Activated CD8-positive, alpha-beta memory T cell treated with anti-CD3 and anti-CD28 coated beads for 36 hours (primary cell): ENCODE results near the gene CFAP161. TPM values are rescaled to one million over a fixed set of nuclear protein-coding genes. Genes with fewer than 3 reads are reported as not detected.
"Not testable (repeated sequence)": the region's sequence is repeated elsewhere in the genome, so short reads cannot be mapped to it uniquely, and the experiment has no call there.

Experiments used
- CTCF ChIA-PET: fragments of 350-600 bp; sonication (Branson Sonifier 250); formaldehyde crosslinking; loops from one replicate; lab custom pipeline; 2021; ENCODE audit warnings: antibody characterized with exemption; lab: Charles Lee
- POLR2A ChIA-PET: fragments of 350-600 bp; sonication (Branson Sonifier 250); formaldehyde crosslinking; loops from one replicate; lab custom pipeline; 2021; ENCODE audit warnings: antibody characterized with exemption; lab: Charles Lee
- total RNA-seq, 2 experiments: library from RNA; stranded (reverse); gene quantifications; one replicate each; pipeline ENCODE4 v1.2.3, GENCODE V29; 2021

The CFAP161 gene
- total RNA-seq, 2 experiments from 2014 or later: not detected

DNA sequence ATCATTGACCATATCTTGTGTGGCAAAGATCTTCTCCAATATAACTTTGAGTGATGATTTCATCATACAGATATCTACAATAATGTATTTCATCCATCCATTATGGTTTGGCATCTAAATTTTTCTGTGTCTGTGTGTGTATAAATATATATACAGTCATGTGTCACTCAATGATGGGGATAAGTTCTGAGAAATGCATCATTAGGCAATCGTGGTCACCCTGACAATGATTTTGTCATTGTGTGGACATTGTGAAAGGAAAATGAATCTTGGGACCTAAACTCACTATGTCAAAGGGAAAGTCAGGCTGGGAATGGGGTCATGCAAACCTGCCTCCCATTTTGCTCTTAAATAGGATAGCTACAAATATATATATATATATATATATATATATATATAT, 12.4 kb downstream of the CFAP161 start:
- ChIA-PET POLR2A (no interaction called here), CTCF (interaction anchor here (1.4 kb wide), 1 partner anchor 120 kb away, joined by 5 read pairs; no protein-coding TSS in a partner anchor)

DNA sequence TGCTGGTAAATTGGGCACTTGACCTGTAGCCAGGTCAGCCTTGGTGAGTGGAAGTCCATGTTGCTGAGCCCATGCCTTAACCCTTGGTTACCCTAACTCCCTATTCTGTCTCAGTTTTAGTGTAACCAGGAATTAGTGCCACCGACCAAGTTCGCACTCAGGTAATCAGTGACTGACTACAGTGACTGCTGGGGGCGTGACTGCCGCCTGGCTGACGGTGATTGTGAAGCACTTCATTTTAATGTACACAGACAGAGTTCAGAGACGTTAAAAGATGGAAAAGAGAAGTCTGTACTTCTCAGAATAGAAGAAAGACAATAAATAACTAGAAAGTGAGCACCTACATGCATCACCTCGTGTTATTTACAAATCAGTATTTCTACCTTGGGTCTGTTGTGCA, 17.3 kb downstream of the CFAP161 start:
- CTCF ChIA-PET: interaction anchor here (2.7 kb wide), 1 partner anchor 115 kb away, joined by 7 read pairs; no protein-coding TSS in a partner anchor
- POLR2A ChIA-PET: no interaction called here

DNA sequence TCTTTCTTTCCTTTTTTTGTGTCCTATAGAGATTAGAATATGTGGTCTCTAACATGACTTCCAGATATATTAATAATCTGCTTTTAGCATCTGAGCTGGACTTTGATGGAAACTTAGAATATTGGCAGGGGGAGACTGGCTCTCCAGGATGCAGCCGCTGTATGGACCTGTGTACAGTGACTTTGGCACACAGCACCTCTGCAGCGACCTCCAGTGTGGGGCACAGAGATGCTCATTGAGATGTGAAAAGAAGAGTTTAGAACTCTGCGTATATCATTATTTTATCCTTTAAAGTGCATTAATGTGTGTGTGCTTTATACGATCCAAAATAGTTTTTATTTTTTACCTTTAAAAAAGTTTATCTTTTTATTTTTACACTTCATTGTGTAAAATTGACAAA, 18.3 kb downstream of the CFAP161 start:
- POLR2A ChIA-PET: no interaction called here

DNA sequence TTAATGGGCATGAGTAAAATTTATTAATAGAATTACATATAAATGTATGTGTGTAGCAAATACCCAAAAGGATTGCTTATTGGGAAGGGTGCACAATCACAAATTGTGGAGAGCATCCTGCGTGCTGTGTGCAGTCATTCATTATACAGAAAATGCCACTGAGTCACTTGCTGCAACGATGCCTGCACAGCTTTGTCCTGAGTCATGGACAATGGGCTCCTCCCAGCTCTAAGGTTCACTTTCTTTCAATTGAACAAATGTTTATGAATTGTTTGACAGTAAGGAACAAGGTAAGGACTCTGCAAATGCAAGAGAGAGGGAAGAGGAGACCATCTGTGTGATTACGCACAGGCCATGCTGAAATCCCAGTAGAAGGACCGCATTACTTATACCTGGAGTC, 18.7 kb downstream of the CFAP161 start:
- POLR2A ChIA-PET: no interaction called here

More for the DNA sequence above, 18.3 kb downstream of the CFAP161 start:
- CTCF ChIA-PET: interaction anchor here (2.7 kb wide), 1 partner anchor 114 kb away, joined by 7 read pairs; no protein-coding TSS in a partner anchor

DNA sequence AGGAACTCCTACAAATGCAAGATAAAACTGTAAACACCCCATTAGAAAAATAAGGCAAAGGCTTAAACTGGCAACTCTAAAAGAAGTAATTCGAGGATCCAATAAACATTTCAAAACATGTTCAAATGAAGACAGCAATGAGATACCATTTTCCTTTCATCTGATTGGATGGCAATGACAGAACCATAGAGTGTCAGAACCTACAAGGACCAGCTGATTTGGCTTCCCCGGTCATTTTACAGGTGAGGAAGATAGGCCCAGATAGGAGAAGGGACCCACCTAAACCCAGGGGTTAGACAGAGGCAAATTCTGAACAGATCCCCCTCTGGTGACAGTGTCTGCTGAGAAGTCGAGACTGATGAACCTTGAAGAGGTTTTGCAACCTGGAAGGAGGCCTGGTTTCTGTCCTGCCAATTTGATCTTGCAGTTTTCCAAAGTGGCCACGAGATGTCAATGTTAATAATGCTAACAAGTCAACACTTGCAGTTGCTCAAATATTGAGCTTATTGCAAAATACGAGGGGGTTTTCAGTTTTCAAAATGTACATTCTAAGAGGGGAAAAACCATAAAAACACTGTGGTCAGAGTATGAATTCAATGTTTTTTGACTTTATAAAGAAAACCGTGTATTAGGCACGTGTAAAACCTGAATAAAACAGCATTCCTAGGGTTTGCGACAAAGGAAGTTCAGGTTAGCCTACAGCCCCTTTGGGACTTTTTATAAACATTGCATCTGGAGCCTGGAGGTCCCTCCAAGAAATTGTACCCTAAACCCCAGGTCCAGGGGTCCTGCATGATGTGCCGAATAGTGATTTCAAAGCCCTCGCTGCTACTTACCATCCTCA, 21.5 kb downstream of the CFAP161 start:
- CTCF ChIA-PET: interaction anchor here (0.6 to 2.3 kb wide), 4 partner anchors 10 to 120 kb away, joined by 3 to 29 read pairs (median 4); no protein-coding TSS in a partner anchor
- POLR2A ChIA-PET: no interaction called here

More for the DNA sequence above, 18.7 kb downstream of the CFAP161 start:
- CTCF ChIA-PET: interaction anchor here (2.7 kb wide), 1 partner anchor 113 kb away, joined by 7 read pairs; no protein-coding TSS in a partner anchor

DNA sequence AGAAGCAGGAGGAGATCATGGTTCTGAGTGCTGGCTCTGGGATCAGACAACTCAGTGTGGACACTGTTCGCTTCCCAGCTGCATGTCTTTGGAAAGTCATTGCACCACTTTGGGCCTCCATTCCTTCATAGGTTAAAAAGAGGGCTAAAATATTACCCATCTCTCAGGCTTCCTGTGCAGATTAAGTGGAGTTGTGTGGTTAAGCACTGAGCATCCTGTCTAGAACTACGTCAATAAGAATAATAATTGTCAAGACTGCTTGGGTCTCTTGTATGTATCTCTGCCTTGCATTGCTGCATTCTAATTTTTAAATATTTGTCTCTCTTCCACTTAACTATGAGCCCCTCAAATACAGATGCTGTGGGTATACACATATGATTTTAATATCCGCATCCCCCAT, 22.3 kb downstream of the CFAP161 start:
- ChIA-PET POLR2A (no interaction called here), CTCF (interaction anchor here (0.6 to 2.3 kb wide), 3 partner anchors 107 to 119 kb away, joined by 3 to 29 read pairs (median 3); no protein-coding TSS in a partner anchor)

DNA sequence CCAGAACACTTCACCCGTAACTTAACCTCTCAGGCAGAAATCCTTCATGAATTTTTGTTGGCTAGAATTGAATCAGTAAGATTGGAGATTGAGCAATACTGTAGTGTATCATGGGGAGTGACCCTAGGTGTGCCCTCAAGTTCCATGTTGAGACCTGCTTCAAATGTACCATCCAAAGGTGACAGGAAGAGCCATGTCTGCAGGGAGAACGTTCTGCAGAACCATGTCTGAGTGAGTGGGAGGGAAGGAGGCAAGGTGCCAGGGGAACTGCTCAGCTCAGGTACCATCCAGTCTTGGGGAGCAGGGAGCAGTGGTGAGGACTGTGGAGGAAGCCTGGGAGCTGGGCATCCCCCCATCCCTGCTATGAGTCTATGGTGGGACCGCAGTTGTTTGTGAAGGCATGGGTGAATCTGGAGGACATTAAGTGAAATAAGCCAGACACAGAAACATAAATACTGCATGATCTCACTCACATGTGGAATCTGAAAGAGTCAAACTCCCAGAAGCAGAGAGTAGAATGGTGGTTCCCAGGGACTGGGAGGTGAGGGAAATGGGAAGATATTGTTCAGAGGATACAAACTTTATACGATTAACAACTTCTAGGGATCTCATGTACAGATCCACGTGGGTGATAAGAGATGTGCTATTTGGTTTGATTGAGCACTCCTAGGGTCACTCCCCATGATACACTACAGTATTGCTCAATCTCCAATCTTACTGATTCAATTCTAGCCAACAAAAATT, 23.3 kb downstream of the CFAP161 start:
- POLR2A ChIA-PET: no interaction called here
- CTCF ChIA-PET: interaction anchor here (1.7 kb wide), 1 partner anchor 108 kb away, joined by 6 read pairs; no protein-coding TSS in a partner anchor

DNA sequence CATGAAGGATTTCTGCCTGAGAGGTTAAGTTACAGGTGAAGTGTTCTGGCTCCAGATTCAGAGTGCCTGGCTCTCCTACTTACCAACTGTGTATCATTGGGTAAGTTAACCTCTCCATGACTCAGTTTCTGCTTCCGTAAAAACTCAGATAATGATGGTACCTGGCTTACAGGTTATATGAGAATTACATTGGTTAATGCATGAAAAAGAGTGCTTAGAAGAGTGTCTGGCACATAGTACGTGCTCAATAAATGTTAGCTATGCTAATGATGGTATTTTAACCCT, 23.8 kb downstream of the CFAP161 start:
- ChIA-PET POLR2A (no interaction called here), CTCF (interaction anchor here (1.7 kb wide), 1 partner anchor 108 kb away, joined by 6 read pairs; no protein-coding TSS in a partner anchor)

DNA sequence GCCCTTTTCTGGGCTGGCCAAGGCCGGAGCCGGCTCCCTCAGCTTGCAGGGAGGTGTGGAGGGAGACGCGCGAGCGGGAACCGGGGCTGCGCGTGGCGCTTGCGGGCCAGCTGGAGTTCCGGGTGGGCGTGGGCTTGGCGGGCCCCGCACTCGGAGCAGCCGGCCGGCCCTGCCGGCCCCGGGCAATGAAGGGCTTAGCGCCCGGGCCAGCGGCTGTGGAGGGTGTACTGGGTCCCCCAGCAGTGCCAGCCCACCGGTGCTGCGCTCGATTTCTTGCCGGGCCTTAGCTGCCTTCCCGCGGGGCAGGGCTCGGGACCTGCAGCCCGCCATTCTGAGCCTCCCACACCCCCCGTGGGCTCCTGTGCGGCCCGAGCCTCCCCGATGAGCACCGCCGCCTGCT, 24.5 kb downstream of the CFAP161 start:
- POLR2A ChIA-PET: not testable (repeated sequence)
- CTCF ChIA-PET: interaction anchor here (1.2 to 1.7 kb wide), 2 partner anchors 107 to 108 kb away, joined by 3 to 6 read pairs; no protein-coding TSS in a partner anchor

DNA sequence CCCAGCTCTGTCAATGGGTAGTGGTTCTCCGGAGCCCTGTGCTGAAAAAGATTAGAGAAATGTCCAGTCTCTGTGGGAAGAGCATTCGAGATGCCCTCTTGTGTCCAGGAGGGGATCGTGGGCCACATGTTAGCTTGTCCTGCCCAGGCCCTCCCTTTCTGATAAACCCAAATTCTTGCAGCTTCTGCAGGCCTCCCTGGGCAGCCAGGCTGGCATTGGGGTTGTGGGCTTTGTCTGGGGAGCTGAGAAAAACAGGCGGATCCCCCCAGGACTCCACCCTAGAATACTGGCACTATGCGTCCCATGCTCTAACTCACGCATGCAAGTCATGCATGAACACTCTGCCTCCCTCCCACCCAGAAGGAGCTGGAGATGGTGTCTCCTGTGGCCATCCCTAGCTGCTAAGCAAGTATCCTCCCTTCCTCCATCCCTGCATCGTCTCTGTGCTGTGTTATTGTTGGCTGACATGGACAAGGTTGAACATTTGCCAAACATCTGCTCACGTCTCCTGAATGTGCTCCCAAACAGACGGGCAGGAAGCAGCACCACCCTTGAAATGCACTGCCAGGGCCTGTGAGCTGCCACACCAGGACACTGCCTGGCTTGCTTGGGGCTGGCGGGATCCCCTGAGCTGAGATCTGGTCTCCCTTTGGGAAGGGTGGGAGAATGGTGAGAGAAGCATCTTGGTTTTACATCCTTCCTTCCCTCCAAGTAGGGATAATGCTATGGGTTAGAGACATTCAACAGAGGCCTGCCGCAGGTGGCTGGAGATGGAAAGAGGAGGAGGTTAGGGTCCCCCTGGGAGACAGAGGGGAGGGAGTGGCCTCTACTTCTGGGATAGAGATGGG, 26.5 kb downstream of the CFAP161 start:
- POLR2A ChIA-PET: no interaction called here
- CTCF ChIA-PET: interaction anchor here (2.1 kb wide), 1 partner anchor 105 kb away, joined by 6 read pairs; no protein-coding TSS in a partner anchor

DNA sequence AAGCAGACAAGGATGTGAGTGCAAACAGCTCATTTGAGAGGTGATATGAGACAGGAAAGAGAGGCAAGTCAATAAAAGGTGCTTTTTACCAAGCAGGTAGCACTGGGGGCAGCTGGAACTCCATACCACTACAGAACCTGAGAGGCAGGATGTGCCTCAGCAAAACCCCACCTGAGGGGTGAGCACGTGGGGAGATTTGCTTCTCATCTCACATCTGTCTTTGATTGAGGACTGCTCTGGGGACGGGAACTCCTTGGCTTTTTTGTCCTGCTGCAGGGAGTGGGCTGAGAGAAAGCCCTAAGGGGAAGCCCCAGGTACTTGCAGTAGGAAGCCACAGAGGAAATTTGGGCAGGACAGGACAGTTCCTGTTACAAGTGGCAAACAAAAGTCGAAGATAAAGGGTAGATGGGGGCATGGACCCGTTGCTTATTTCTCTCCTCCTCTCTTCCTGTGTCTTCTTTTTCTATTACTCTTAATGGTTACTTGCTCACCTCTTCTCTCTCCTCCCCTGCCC, 27.1 kb downstream of the CFAP161 start:
- POLR2A ChIA-PET: no interaction called here
- CTCF ChIA-PET: interaction anchor here (2.1 kb wide), 1 partner anchor 105 kb away, joined by 6 read pairs; no protein-coding TSS in a partner anchor

DNA sequence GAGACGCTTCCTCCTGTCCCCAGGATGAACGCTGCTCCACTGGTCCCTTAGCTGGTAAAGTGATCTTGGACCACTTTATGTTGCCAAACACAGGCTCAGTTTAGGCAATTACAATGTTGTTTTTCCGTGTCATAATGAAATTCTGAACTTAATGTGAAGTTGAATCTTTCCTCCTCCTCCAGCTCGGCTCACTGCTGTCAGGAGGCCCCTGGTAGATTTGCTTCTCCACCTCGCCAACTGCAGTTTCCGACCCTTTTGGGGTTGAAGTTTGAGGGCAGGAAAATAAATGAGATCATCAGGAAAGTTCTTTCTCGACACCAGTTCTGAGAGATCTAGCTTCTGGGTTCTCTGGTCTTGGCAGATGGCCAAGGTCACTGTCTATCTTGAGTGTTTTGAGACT, 27.8 kb downstream of the CFAP161 start:
- ChIA-PET POLR2A (no interaction called here), CTCF (interaction anchor here (2.1 kb wide), 1 partner anchor 104 kb away, joined by 6 read pairs; no protein-coding TSS in a partner anchor)

DNA sequence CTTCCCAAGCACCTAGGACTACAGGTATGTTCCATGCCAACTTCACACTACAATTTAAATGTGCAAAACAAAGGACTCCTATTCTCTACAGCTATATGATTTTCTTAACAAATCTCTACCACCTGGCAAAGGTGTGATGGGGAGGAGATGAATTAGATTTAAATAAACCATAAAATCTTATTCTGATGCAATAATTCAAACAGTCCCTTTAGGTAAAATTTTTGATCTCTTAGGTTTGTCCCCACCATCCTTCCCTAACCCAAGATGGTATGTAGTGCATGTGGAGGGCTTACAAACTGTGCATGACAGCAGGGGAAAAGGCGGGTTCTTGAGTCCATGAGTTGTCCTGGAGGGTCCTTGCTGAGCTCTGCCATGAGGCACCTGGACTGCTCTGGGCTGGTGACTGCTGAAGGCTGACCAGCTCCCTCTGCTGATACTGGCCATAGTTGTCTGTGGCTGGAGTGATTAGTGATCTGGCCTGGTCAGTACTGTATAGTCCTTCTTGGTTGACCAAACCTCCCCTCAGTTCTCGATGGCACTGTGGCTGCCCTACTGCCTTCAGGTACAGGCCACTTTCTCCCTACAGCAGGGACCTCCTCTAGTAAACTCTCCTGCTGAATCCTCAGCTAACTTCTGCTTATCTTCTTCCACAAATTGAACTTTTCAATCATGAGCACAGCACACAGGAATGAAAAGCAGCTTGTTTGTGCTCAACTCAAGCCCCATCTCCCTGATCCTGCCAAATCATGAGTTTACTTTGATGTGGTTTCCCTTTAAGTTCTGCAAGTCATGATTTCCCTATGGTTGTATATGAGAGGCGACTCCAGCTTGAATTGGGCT, 30.1 kb downstream of the CFAP161 start:
- CTCF ChIA-PET: interaction anchor here (0.6 to 1.5 kb wide), 2 partner anchors 99 to 102 kb away, joined by 3 to 4 read pairs; no protein-coding TSS in a partner anchor
- POLR2A ChIA-PET: no interaction called here

DNA sequence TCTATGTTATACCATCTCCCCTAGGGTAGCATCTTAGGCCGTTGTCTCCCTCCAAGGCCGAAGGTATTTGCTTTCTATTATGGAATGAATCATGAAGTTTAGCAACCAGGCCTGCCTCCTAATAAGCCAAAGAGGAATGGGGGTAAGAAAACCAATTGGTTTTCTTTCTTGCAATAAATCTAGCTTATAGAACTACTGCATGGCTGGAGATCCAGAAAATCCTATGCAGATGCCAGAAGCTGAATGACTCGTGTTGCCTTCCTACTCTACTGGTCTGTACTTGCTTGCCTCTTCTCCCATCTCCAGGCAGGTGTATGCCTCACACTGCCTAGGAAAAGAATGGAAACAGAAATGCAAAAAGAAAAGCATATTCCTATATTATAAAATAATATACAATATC, 31.5 kb downstream of the CFAP161 start:
- ChIA-PET POLR2A (no interaction called here), CTCF (interaction anchor here (1.5 kb wide), 1 partner anchor 100 kb away, joined by 4 read pairs; no protein-coding TSS in a partner anchor)

DNA sequence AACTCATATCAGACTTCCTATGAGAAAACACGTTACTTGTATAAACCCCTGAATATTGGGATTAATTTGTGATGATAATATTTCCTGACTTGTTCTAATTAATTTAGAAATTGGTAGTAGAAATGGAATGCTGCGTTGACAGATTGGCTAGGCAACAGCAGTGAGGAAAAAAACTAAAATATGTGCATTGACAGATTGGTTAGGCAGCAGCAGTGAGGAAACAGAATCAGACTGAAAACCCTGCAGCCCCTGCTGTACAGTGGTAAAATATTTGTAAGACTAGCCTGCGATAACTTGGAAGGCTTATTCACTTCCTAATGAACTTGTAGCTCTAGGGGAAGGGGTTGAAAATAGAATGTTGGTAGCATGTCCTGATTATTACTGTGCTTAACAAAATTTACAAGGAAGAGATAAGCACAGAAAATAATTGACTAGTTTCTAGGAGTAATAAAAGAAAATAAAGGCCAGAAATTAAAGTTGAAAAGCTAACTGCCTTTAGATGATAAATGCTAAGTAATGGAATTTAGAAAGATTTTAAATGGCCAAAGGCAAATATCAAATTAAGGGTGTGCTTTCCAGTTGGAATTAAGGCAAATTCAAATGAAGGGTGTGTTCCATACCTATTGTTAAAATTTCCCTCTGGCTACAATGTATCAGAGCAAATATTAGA, 32.7 kb downstream of the CFAP161 start:
- ChIA-PET POLR2A (no interaction called here), CTCF (interaction anchor here (2.1 kb wide), 1 partner anchor 99 kb away, joined by 6 read pairs; no protein-coding TSS in a partner anchor)

DNA sequence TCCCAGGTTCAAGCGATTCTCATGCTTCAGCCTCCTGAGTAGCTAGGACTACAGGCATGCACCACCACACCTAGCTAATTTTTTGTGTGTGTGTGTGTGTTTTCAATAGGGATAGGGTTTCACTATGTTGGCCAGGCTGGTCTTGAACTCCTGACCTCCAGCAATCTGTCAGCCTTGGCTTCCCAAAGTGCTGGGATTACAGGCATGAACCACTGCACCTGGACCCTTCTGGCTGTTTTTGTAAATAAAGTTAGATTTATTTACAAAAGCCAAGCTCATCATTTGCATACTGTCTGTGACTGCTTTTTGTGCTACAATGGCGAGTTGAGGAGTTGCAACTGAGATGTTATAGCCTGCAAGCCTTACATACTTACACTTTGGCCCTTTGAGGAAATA, 34.1 kb downstream of the CFAP161 start:
- CTCF ChIA-PET: interaction anchor here (2.1 kb wide), 1 partner anchor 98 kb away, joined by 6 read pairs; no protein-coding TSS in a partner anchor
- POLR2A ChIA-PET: no interaction called here

DNA sequence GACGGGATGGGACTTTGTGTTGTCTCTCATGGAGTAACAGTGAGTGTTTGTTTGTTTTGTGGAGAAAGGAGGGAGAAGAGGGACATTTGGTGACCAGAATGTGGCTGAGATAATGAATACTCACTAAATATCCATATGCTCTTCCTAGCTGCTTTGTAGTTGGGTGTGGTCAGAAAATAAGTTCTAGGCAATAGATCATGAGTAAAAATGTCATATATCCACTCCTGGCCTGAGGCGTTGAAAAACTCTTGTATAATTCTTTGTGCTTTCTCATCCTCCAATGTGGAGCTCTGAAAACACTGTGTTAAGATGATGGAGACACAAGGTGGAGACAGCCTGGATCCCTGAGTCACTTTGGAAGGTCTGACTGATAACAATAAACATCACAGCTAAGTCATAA, 34.6 kb downstream of the CFAP161 start:
- POLR2A ChIA-PET: no interaction called here
- CTCF ChIA-PET: interaction anchor here (2.1 kb wide), 1 partner anchor 97 kb away, joined by 6 read pairs; no protein-coding TSS in a partner anchor
